Activated CD8-positive, alpha-beta memory T cell treated with anti-CD3 and anti-CD28 coated beads, Interleukin-2, amount 50 U/mL, for 24 hours (primary cell): ENCODE results near the gene PPAT.
A peak's percentile ranks its signal among the peaks of the same experiment; 100 is the strongest.

Source experiments
- DNase-seq: peaks from one replicate; pipeline ENCODE4 v3.0.0-alpha.2; 2020; ENCODE audit errors: extremely low read depth

PPAT gene

GRCh38 chr4:56434599-56435139 lies 746 bp downstream of the PPAT start:
- DNase-seq: no peak

DNA sequence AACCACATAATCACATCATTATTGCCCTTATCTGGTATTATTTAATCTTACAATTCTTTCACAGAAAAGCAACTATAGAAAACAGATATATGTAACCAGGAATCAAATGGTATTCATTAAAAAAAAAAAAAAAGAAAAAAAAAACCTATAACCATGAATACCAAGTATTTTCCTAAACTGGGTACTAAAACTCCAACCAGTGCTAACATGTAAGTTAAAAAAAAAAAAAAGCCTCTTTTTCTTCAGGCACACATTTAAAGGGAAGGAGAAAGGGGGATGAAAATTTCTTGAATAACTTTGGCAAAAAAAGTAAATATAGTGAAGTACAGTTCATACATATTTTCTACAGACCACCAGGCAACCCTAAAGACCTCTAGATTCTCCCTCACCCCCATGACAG lies 2.1 kb downstream of the PPAT start:
- DNase-seq: no peak

DNA sequence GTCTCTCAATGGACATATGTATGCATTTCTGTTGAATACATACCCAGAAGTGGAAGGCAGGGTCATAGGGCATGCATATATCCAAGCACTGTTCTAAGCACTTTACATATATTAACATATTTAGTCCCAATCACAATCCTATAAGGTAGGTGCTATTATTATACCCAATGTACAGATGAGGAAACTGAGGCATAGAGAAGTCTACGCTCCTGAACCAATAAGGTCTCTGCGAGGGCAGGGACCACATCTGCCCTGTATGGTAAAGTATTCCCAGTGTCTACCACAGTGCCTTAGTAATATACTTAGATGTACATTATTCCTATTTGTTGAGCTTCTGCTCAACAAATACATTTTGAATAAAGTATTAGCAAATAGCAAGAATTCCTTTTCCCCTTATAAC lies 5.2 kb downstream of the PPAT start:
- no peak for DNase-seq

DNA sequence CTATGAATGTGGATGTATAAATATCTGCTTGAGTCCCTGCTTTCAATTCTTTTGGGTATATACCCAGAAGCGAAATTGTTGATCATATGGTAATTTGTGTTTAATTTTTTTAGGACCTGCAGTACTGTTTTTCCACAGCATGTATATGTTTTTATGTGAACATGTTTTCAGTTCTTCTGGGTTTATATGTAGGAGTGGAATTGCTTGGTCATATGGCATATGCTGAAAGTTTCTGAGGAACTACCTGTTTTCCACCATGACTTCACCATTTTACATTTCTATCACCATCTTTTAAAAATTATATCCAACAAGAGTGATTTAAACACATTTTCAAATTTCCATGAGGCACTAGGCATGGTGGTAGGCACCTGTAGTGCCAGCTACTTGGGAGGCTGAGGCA lies 8.2 kb downstream of the PPAT start:
- DNase-seq: no peak

- DNase-seq: no peak
Measured at GRCh38 chr4:56426273-56426672, 9.1 kb downstream of the PPAT start.

- no peak for DNase-seq
Measured at GRCh38 chr4:56425518-56425917, 9.9 kb downstream of the PPAT start.

DNA sequence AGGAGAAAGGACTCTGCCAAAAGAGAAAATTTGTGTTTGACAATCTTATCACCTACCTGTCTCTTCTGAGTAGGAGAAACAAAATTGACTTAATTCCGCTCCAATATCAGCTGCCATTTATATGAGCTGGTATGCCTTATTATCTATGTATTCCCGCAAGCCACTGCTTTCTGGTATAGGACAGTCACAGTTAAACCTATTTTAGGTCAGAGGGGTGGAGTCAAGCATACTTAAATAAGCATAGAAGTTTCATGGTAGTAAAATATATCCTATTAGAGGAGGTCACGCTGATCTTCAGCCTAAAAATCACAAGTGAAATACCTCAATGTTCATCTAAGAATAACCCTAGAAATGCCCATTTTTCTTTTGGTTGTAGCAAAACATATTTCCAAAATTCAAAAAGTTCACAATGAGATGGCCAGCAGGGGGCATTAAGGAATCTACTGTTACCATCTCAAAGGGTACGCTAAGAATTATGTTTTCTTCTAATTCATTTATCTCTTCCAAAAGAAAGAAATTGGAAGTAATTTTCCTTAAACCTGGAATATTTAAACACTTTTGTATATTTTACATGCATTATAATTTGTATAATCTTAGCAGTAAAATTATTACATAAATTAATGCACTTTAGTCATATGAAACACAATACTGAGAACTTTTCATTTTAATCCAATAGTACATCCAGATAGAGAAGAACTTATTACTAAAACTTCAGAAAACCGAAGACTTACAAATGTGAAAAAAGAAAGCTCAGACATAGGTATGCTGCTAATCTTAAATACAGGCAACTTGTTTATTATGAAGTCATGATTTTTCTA lies 10.5 kb downstream of the PPAT start:
- DNase-seq: no peak

DNA sequence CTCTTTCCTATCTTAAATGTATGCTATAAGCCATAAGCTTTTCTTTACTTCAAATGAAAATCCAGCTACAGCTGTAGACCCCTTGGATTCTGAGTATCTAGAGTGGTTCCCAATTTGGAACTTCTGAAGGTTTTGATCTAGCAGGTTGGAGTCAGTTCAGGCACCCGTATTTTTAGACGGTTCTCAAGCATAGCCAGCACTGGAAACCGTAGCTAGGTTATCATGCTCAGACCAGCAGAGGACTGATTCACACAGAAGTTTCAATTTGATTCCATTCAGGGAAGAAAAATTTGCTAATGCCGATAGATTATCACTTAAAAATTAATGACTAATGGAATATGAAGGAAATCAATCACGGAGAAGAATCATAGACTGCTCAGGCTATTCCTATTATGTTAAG lies 11.2 kb downstream of the PPAT start:
- no peak for DNase-seq

DNA sequence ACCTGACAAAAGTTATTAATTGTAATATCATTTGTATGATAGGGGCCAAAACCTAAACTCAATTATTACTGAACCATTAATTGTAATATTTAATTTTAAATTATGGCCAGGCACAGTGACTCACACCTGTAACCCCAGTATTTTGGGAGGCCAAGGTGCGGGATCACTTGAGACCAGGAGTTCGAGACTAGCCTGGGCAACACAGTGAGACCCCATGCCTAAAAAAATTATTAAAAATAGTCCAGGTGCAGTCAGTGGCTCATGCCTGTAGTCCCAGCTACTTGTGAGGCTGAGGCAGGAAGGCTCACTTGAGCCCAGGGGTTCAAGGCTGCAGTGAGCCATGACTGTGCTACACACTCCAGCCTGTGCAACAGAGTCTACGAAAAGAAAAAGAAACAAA lies 18.0 kb downstream of the PPAT start:
- no peak for DNase-seq

- no peak for DNase-seq
Measured at GRCh38 chr4:56416349-56416748, 19.1 kb downstream of the PPAT start.

- DNase-seq: no peak
Measured at GRCh38 chr4:56414135-56414670, 21.2 kb downstream of the PPAT start.

DNA sequence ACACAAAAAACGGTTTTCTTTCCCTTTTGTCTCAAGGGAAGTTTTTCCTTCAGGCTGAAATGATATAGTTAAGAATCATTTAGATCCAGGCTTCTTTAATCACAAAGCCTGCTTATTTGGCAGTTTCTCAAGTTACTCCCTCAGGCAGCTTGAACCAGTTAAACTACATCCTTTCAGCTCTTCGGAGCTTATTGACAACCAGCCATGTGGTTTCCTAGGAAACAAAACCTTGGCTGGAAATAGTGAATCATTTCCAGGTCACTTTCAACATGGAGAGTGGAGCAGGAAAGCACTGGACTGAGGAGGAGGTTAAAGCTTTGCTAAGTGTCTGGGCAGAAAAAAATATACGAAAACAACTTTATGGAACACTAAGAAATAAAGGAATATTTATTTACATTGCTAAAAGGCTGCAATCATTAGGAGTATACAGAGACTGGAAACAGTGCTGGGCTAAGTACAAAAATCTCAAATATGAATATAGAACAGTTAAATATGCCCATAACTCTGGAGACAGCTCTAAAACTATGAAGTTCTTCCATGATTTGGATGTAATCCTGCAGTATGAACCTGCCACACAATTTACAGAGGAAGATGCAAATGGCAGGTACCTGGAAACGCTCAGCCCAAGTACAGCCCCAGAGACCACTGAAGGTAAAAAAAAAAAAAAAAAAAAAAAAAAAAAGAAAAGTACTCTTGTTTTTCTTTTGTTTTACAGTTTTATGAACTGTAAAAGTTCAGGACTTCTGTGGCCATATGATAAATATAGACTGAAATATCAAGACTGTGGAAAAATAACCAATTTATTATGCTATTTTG lies 25.0 kb downstream of the PPAT start:
- DNase-seq: no peak

GRCh38 chr4:56409511-56410090 lies 25.8 kb downstream of the PPAT start:
- DNase-seq: no peak

GRCh38 chr4:56408978-56409377 lies 26.4 kb downstream of the PPAT start:
- DNase-seq: no peak

DNA sequence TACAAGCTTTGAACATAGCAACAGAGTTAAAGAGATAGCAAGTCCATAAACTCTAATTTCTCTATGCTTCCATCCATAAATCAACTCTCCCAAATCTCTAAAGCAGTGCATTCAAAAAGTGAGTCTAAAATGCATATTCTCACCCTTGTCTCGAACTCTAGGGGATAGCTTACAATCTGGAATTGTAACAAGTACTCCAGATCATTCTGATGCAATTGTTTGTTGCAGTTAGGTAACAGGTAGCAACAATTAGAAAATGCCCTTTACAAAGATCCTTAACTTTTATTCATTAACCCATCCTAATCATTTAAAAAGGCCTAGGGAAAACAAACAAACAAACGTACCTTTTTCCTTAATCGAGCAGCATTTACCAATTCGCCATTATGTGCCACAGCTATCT lies 29.3 kb downstream of the PPAT start:
- no peak for DNase-seq

GRCh38 chr4:56405016-56405415 lies 30.4 kb downstream of the PPAT start:
- no peak for DNase-seq

- DNase-seq: no peak
Measured at GRCh38 chr4:56400560-56400959, 34.9 kb downstream of the PPAT start.

DNA sequence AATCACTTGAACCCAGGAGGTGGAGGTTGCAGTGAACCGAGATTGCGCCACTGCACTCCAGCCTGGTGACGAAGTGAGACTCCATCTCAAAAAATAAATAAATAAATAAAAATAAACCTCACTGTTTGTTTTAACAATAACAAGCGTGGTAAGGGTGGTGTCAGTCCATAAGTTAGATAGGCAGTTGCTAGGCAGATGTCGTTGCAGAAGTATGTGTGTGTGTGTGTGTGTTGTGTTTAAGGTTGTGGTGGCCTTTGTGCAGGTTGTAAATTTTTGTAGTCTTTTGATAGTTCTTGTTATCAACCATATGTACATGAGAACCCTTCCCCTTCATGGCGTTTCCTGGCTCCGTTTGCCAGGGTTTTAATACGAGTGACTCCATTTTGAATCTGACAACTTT lies 44.1 kb downstream of the PPAT start:
- no peak for DNase-seq

- no peak for DNase-seq
Measured at GRCh38 chr4:56389558-56389957, 45.9 kb downstream of the PPAT start.

- DNase-seq: no peak
Measured at GRCh38 chr4:56388306-56388705, 47.1 kb downstream of the PPAT start.

- DNase-seq: peak; percentile 85
Measured at GRCh38 chr4:56387023-56388001, 48.1 kb downstream of the PPAT start, which contains the start of gene AASDH. Gene AASDH, minus strand, starts transcription at chr4:56387491. Its CDS starts 3,192 bp downstream, at chr4:56384299.
